Heart left ventricle (tissue), 16 donors: ENCODE measurements around the gene UBR1. TPM values are rescaled to one million over a fixed set of nuclear protein-coding genes. Genes with fewer than 3 reads are reported as not detected.

ENCODE experiments used
- ATAC-seq, 4 donors: fragments of 200-7000 bp; cut with Tn5 transposase; one replicate each; pipeline ENCODE4 v1.9.1; 2020 to 2022; ENCODE audit warnings: moderate library complexity in 4 of 4, mild to moderate bottlenecking in 3 of 4, moderate number of reproducible peaks in 1 of 4
- DNase-seq, 5 donors: peaks; one replicate each; pipeline ENCODE4 v3.0.0-alpha.2; 2020
- H3K27ac ChIP-seq, 12 donors: fragments of 200-600 bp; sonication (generic) in 4 of 12; one replicate each; pipeline versions ENCODE4 v1.5.0 to v1.8.0; 2016 to 2022; ENCODE audit warnings: mild to moderate bottlenecking in 2 of 12
- H3K27me3 ChIP-seq, 9 donors: fragments of 200-600 bp; sonication (generic) in 2 of 9; one replicate each; pipeline versions ENCODE4 v1.5.1 to v1.8.0; 2016 to 2022; ENCODE audit warnings: mild to moderate bottlenecking in 3 of 9
- H3K36me3 ChIP-seq, 9 donors: fragments of 200-600 bp; sonication (generic) in 2 of 9; one replicate each; pipeline versions ENCODE4 v1.5.0 to v1.8.0; 2018 to 2022; ENCODE audit warnings: mild to moderate bottlenecking in 2 of 9
- H3K4me1 ChIP-seq, 12 donors: fragments of 200-600 bp; sonication (generic) in 4 of 12; one replicate each; pipeline versions ENCODE4 v1.5.0 to v1.8.0; 2016 to 2022; ENCODE audit warnings: mild to moderate bottlenecking in 3 of 12
- H3K4me3 ChIP-seq, 12 donors: fragments of 200-600 bp; sonication (generic) in 4 of 12; one replicate each; pipeline versions ENCODE4 v1.5.0 to v1.8.0; 2017 to 2022; ENCODE audit warnings: mild to moderate bottlenecking in 9 of 12, moderate library complexity in 4 of 12
- H3K9me3 ChIP-seq, 12 donors: fragments of 200-600 bp; sonication (generic) in 4 of 12; one replicate each; pipeline versions ENCODE4 v1.5.0 to v1.8.0; 2016 to 2022; ENCODE audit warnings: mild to moderate bottlenecking in 1 of 12
- POLR2A ChIP-seq, 2 donors: fragments of 450-650 bp; IDR thresholded peaks; one replicate each; pipeline ENCODE4 v1.6.1; 2017; ENCODE audit warnings: antibody characterized with exemption in 2 of 2, mild to moderate bottlenecking in 2 of 2, moderate library complexity in 2 of 2
- WGBS, 4 donors: extraction: QIAGEN DNeasy Blood & Tissue Kit in 2 of 4; methylation state at CpG; one replicate each; pipeline versions ENCODE4 v1.1.5 to v1.1.7; 2013 to 2018; 5-methylcytosine and 5-hydroxymethylcytosine counted together
- intact Hi-C, 10 donors: fragments of 100-400 bp; cut with DNase I; formaldehyde crosslinking; loops; one replicate each; pipeline versions ENCODE4 v1.11.1 to v1.14.2; 2022
- polyA plus RNA-seq, 2 donors: library from polyadenylated mRNA; stranded (reverse); fragments of 200-250 nt; gene quantifications; one replicate each; pipeline ENCODE4 v1.2.3, GENCODE V29; 2013
- total RNA-seq, 9 donors: library from RNA; depleted of rRNA in 2 of 9; stranded (reverse); fragments of >200 nt in 2 of 9; fragmentation: NEBNext Ultra II Directional in 3 of 9; extraction: Animal tissue kit (Norgen Biotek cat#: 25700) in 3 of 9; gene quantifications; one replicate each; pipeline versions ENCODE4 v1.1.0 to v1.2.4, GENCODE V29; 2016 to 2023
- TF ChIP-seq, protein P1 (sequence below), 12 donors: fragments of 200-600 bp; sonication (generic) in 4 of 12; IDR thresholded peaks; one replicate each; pipeline versions ENCODE4 v1.5.0 to v1.8.0; 2018 to 2022; ENCODE audit warnings: antibody characterized with exemption in 12 of 12, mild to moderate bottlenecking in 5 of 12
- donor health status: ischemic (EF 13 %, LVEDD 7.1; RV severe dilation, severe dysfunction).
- donor health status: healthy with polysubstance abuse.
- donor health status: DM: no; HTN: yes; CAD: no.
- donor health status: DM: no; HTN: no; CAD: no.
- donor health status: ischemic (EF 25% LVEDD 6.9; RV normal size, moderate dysfunction).
- donor health status: ischemic (EF 25% LVEDD 5.7; RV mildly dilated, moderate dysfunction).
- donor health status: healthy.
- donor health status: DM: yes; HTN: yes; CAD: no.
- donor health status: ischemic (EF 35%, LVEDD 5.7; RV mildly dilated, moderate dysfunction).
- donor health status: nonischemic (EF 11% LVEDD 7.7; RV severe dilation, severe dysfunction).
- donor health status: DM: yes; HTN: yes; CAD: no.
- donor health status: PGD.
- donor health status: ischemic (EF 29% LVEDD 5.4; RV normal size, mild dysfunction).
- donor health status: nonischemic (EF 23%, LVEDD 6.1; RV moderate dilation, normal function).

UBR1 gene
- total and polyA plus RNA-seq, 11 donors: 4.9 to 38.9 (median 25.0) TPM

GRCh38 chr15:43102187-43102586, 3.7 kb downstream of the UBR1 start:
- no peak for ATAC-seq
- H3K27ac ChIP-seq: no peak overlapping the region

DNA sequence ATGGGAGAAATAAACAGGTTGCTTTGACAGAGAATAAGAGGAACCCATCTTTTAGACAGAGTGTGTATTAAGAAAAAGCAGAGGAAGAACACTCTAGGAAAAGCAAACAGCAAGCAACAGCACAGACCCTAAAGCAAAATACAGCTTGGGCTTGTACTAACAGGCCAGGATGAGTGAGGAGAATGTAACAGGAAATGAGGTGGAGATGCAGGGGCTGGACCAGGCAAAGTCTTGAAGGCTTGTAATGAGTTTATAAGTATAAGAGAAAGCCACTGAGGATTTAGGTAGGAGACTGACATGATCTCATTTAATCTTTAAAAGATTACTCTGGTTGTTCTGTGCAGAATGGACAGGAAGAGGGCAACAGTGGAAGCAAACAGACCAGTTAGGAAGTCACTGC, 4.9 kb downstream of the UBR1 start:
- TF ChIP-seq, protein P1, sequence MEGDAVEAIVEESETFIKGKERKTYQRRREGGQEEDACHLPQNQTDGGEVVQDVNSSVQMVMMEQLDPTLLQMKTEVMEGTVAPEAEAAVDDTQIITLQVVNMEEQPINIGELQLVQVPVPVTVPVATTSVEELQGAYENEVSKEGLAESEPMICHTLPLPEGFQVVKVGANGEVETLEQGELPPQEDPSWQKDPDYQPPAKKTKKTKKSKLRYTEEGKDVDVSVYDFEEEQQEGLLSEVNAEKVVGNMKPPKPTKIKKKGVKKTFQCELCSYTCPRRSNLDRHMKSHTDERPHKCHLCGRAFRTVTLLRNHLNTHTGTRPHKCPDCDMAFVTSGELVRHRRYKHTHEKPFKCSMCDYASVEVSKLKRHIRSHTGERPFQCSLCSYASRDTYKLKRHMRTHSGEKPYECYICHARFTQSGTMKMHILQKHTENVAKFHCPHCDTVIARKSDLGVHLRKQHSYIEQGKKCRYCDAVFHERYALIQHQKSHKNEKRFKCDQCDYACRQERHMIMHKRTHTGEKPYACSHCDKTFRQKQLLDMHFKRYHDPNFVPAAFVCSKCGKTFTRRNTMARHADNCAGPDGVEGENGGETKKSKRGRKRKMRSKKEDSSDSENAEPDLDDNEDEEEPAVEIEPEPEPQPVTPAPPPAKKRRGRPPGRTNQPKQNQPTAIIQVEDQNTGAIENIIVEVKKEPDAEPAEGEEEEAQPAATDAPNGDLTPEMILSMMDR (IDR thresholded peaks at IDR 0.05): no peak
- TF ChIP-seq POLR2A (IDR thresholded peaks at IDR 0.05): no peak
- Histone ChIP-seq H3K27me3 (no peaks in the 10 kb centered on the region), H3K36me3 (peaks cover 0 to 35% (median 23%) of the 10 kb centered on the region in 9 donors), H3K27ac (no peak overlapping the region), H3K4me3 (no peak overlapping the region), H3K9me3 (no peaks in the 10 kb centered on the region), H3K4me1 (peaks cover 0 to 39% (median 18%) of the 10 kb centered on the region in 12 donors)
- intact Hi-C loops: no loop called here
- ATAC-seq (no peak), DNase-seq (no peak)

More at GRCh38 chr15:43102187-43102586, 3.7 kb downstream of the UBR1 start:
- peaks cover 0 to 41% (median 22%) of the 10 kb centered on the region in 12 donors for H3K4me1 ChIP-seq
- H3K36me3 ChIP-seq: peaks cover 0 to 32% (median 23%) of the 10 kb centered on the region in 9 donors
- no peaks in the 10 kb centered on the region for H3K9me3 ChIP-seq
- 87 to 90% (median 88%) methylated on average over 1 of the region's 1 CpG for WGBS, 4 donors
- TF ChIP-seq, protein P1 (IDR thresholded peaks at IDR 0.05): no peak
- TF ChIP-seq POLR2A (IDR thresholded peaks at IDR 0.05): no peak
- no peaks in the 10 kb centered on the region for H3K27me3 ChIP-seq
- intact Hi-C loops: no loop called here
- no peak overlapping the region for H3K4me3 ChIP-seq
- DNase-seq: no peak

DNA sequence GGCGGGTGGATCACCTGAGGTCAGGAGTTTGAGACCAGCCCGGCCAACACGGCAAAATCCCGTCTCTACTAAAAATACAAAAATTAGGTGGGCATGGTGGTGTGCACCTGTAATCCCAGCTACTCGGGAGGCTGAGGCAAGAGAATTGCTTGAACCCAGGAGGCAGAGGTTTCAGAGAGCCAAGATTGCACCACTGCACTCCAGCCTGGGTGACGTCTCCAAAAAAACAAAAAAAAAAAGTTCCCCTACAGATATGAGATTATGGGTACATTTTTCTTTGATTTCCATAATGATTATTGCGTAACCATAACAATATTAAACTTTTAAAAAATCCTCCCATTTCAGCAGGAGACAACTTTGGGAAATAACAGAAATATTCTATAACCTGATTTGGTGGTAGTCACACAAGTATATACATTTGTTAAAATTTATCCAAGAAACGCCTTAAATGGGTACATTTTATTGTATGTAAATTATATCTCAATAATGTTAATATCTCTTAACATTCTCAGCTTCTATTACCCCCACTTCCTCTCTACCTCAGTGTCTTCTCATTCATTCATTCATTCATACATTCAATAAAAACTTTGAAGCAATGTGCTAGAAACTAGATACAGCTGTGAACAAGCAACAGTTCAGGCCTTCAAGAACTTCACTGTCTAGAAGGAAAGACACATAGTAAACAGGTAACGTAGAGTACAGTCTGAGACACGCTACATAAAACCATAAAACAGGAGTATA, 6.6 kb downstream of the UBR1 start:
- H3K36me3 ChIP-seq: peaks cover 0 to 35% (median 23%) of the 10 kb centered on the region in 9 donors
- ATAC-seq: no peak
- peaks cover 0 to 44% (median 23%) of the 10 kb centered on the region in 12 donors for H3K4me1 ChIP-seq
- intact Hi-C loops: no loop called here
- no peak overlapping the region for H3K27ac ChIP-seq
- no peak for DNase-seq
- WGBS, 4 donors: 94 to 98% (median 96%) methylated on average over 10 of the region's 10 CpGs
- no peaks in the 10 kb centered on the region for H3K9me3 ChIP-seq
- H3K27me3 ChIP-seq: no peaks in the 10 kb centered on the region
- H3K4me3 ChIP-seq: no peak overlapping the region
- TF ChIP-seq, protein P1 (IDR thresholded peaks at IDR 0.05): no peak
- no peak for TF ChIP-seq POLR2A (IDR thresholded peaks at IDR 0.05)

GRCh38 chr15:43096411-43096810, 9.4 kb downstream of the UBR1 start:
- intact Hi-C loops: no loop called here
- 79 to 95% (median 86%) methylated on average over 6 of the region's 6 CpGs for WGBS, 4 donors
- peaks cover 0 to 44% (median 21%) of the 10 kb centered on the region in 12 donors for H3K4me1 ChIP-seq
- H3K36me3 ChIP-seq: peaks cover 0 to 30% (median 23%) of the 10 kb centered on the region in 9 donors
- no peak overlapping the region for H3K27ac ChIP-seq
- H3K4me3 ChIP-seq: no peak overlapping the region
- no peaks in the 10 kb centered on the region for H3K9me3 ChIP-seq
- TF ChIP-seq, protein P1 (IDR thresholded peaks at IDR 0.05): no peak
- TF ChIP-seq POLR2A (IDR thresholded peaks at IDR 0.05): no peak
- H3K27me3 ChIP-seq: no peaks in the 10 kb centered on the region
- ATAC-seq (no peak), DNase-seq (no peak)
